ENCODE measurements around the gene CIRBP.

CIRBP gene

GRCh38 chr19:1288833-1289685 is 19.9 kb downstream of the CIRBP start:
- no peak for DNase-seq
- no peak overlapping the region for H3K27ac ChIP-seq
- peaks cover 0 to 32% (median 18%) of the 10 kb centered on the region in 4 donors for H3K4me1 ChIP-seq
- no peak overlapping the region for H3K4me3 ChIP-seq
- intact Hi-C loops (cut with DNase I; ENCODE audit: low total_unique reads), result no loop called here
- H3K9me3 ChIP-seq, result no peaks in the 10 kb centered on the region
- TF ChIP-seq, protein P1, sequence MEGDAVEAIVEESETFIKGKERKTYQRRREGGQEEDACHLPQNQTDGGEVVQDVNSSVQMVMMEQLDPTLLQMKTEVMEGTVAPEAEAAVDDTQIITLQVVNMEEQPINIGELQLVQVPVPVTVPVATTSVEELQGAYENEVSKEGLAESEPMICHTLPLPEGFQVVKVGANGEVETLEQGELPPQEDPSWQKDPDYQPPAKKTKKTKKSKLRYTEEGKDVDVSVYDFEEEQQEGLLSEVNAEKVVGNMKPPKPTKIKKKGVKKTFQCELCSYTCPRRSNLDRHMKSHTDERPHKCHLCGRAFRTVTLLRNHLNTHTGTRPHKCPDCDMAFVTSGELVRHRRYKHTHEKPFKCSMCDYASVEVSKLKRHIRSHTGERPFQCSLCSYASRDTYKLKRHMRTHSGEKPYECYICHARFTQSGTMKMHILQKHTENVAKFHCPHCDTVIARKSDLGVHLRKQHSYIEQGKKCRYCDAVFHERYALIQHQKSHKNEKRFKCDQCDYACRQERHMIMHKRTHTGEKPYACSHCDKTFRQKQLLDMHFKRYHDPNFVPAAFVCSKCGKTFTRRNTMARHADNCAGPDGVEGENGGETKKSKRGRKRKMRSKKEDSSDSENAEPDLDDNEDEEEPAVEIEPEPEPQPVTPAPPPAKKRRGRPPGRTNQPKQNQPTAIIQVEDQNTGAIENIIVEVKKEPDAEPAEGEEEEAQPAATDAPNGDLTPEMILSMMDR (IDR thresholded peaks at IDR 0.05), result no peak
- H3K36me3 ChIP-seq, result no peaks in the 10 kb centered on the region
- peaks cover 3 to 95% of the 10 kb centered on the region in 2 donors for H3K27me3 ChIP-seq

GRCh38 chr19:1289686-1290025 is 20.5 kb downstream of the CIRBP start:
- no peaks in the 10 kb centered on the region for H3K36me3 ChIP-seq
- peaks cover 3 to 95% of the 10 kb centered on the region in 2 donors for H3K27me3 ChIP-seq
- H3K9me3 ChIP-seq, result no peaks in the 10 kb centered on the region
- DNase-seq, result no peak
- intact Hi-C loops (cut with DNase I; ENCODE audit: low total_unique reads), result no loop called here
- H3K27ac ChIP-seq, result no peak overlapping the region
- TF ChIP-seq, protein P1 (IDR thresholded peaks at IDR 0.05), result no peak
- peaks cover 0 to 32% (median 18%) of the 10 kb centered on the region in 4 donors for H3K4me1 ChIP-seq
- H3K4me3 ChIP-seq, result no peak overlapping the region

DNA sequence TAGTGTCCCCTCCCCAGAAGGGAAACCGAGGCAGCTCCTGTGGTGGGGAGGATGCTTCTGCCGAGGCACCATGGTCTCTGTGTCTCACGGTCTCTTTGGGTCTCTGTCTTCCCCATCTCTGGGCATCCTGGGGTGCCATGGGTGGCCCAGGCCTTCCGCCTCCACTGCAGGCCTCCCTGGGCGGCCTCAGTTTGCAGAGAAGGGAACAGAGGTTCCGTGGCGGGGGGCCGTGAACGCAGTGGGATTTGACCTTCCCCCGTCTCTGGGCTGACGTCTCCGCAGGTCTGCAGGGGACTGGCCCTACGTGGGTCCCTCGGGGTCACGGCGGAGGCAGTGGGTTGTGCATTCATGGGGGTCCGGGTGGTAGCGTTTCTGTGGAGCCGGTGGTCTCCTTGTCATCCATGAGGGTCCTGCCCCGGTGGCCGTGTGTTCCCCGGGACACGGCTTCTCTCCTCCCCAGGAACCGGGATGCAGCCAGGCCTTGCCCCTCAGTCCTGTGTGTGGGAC is 21.1 kb downstream of the CIRBP start:
- H3K4me1 ChIP-seq, result peaks cover 0 to 32% (median 18%) of the 10 kb centered on the region in 4 donors
- H3K9me3 ChIP-seq, result no peaks in the 10 kb centered on the region
- no peak overlapping the region for H3K4me3 ChIP-seq
- H3K36me3 ChIP-seq, result no peaks in the 10 kb centered on the region
- H3K27me3 ChIP-seq, result peaks cover 3 to 95% of the 10 kb centered on the region in 2 donors
- DNase-seq, result no peak
- intact Hi-C loops (cut with DNase I; ENCODE audit: low total_unique reads), result no loop called here
- H3K27ac ChIP-seq, result no peak overlapping the region
- TF ChIP-seq, protein P1 (IDR thresholded peaks at IDR 0.05), result no peak

- Histone ChIP-seq H3K9me3 (no peaks in the 10 kb centered on the region), H3K4me1 (peaks cover 0 to 36% (median 19%) of the 10 kb centered on the region in 4 donors), H3K27ac (no peak overlapping the region), H3K4me3 (no peak overlapping the region), H3K36me3 (no peaks in the 10 kb centered on the region), H3K27me3 (peaks cover 3 to 98% of the 10 kb centered on the region in 2 donors)
- TF ChIP-seq, protein P1 (IDR thresholded peaks at IDR 0.05), result no peak
- intact Hi-C loops (cut with DNase I; ENCODE audit: low total_unique reads), result no loop called here
- DNase-seq, result no peak
Measured at GRCh38 chr19:1290703-1291651, 21.8 kb downstream of the CIRBP start.

DNA sequence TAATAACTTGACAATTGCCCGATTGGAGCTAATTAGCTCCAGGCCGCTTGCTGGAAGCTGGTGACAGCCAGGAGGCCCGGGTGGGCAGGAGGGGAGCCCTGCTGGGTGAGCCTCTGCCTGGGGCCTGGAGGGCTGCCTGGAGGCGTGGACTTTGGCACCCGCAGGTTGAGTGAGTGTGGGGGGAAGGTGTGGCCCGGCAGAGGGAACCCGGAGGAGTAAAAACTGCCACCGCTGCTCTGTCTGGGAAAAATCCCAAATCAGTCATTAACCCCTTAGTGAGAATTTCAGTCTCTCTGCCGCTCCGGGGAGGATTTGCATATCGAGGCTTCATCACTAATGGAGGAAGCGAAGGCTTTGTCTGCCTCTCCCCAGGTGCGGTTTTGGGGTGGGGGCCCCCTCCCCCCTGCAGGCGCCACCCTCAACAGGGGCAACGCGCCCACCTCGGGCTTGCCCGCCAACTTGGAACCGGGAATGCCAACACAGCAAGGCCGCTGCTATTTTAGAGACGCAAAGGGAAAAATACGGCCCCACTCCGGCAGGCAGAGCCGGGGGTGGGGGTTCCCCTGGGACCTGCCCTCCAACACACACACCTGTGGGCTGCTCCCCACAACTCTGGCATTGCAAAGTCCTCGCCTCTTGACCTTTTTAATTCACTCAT is 22.8 kb downstream of the CIRBP start:
- Histone ChIP-seq H3K4me3 (no peak overlapping the region), H3K9me3 (no peaks in the 10 kb centered on the region), H3K4me1 (peaks cover 0 to 30% (median 14%) of the 10 kb centered on the region in 4 donors), H3K27me3 (peaks cover 0 to 99% of the 10 kb centered on the region in 2 donors), H3K27ac (no peak overlapping the region), H3K36me3 (no peaks in the 10 kb centered on the region)
- TF ChIP-seq, protein P1 (IDR thresholded peaks at IDR 0.05), result no peak
- intact Hi-C loops (cut with DNase I; ENCODE audit: low total_unique reads), result no loop called here
- no peak for DNase-seq
